HG03159 (cell line): Measurements from ENCODE around the gene PDE8A.
A peak's percentile ranks its signal among the peaks of the same experiment; 100 is the strongest.

Experiments used
- ATAC-seq: cut with Tn5 transposase; IDR thresholded peaks from one replicate; pipeline ENCODE4 v1.9.1; 2021; ENCODE audit warnings: mild to moderate bottlenecking, moderate library complexity; ENCODE audit not compliant: unreplicated experiment

The PDE8A gene

GRCh38 chr15:85072917-85073316 lies 91.3 kb downstream of the PDE8A start:
- ATAC-seq: no peak

GRCh38 chr15:85073556-85074194 lies 92.0 kb downstream of the PDE8A start:
- peak; percentile 48 for ATAC-seq

GRCh38 chr15:85086855-85087254 lies 105.2 kb downstream of the PDE8A start:
- ATAC-seq: no peak

GRCh38 chr15:85088300-85088699 lies 106.6 kb downstream of the PDE8A start:
- ATAC-seq: no peak

- no peak for ATAC-seq
Observed at GRCh38 chr15:85089929-85090597, 108.4 kb downstream of the PDE8A start.

- no peak for ATAC-seq
Observed at GRCh38 chr15:85091990-85092389, 110.3 kb downstream of the PDE8A start.

GRCh38 chr15:85094685-85095084 lies 113.0 kb downstream of the PDE8A start:
- ATAC-seq: no peak

- no peak for ATAC-seq
Observed at GRCh38 chr15:85095566-85095965, 113.9 kb downstream of the PDE8A start.

GRCh38 chr15:85097250-85097649 lies 115.6 kb downstream of the PDE8A start:
- ATAC-seq: no peak

GRCh38 chr15:85097725-85098124 lies 116.1 kb downstream of the PDE8A start:
- no peak for ATAC-seq

GRCh38 chr15:85099195-85099803 lies 117.6 kb downstream of the PDE8A start:
- ATAC-seq: no peak

GRCh38 chr15:85100186-85100937 lies 118.7 kb downstream of the PDE8A start:
- ATAC-seq: no peak

GRCh38 chr15:85104584-85104983 lies 122.9 kb downstream of the PDE8A start:
- ATAC-seq: no peak

- ATAC-seq: no peak
Observed at GRCh38 chr15:85108136-85108535, 126.5 kb downstream of the PDE8A start.

GRCh38 chr15:85109333-85109732 lies 127.7 kb downstream of the PDE8A start:
- no peak for ATAC-seq

GRCh38 chr15:85112997-85113396 lies 131.3 kb downstream of the PDE8A start:
- no peak for ATAC-seq

GRCh38 chr15:85114886-85115285 lies 133.2 kb downstream of the PDE8A start:
- no peak for ATAC-seq

GRCh38 chr15:85116066-85116465 lies 134.4 kb downstream of the PDE8A start:
- no peak for ATAC-seq

- ATAC-seq: no peak
Observed at GRCh38 chr15:85116494-85116893, 134.8 kb downstream of the PDE8A start.

- no peak for ATAC-seq
Observed at GRCh38 chr15:85116925-85117646, 135.4 kb downstream of the PDE8A start.

- no peak for ATAC-seq
Observed at GRCh38 chr15:85118173-85118572, 136.5 kb downstream of the PDE8A start.
